ENCODE measurements around the gene PPM1L.

DNA sequence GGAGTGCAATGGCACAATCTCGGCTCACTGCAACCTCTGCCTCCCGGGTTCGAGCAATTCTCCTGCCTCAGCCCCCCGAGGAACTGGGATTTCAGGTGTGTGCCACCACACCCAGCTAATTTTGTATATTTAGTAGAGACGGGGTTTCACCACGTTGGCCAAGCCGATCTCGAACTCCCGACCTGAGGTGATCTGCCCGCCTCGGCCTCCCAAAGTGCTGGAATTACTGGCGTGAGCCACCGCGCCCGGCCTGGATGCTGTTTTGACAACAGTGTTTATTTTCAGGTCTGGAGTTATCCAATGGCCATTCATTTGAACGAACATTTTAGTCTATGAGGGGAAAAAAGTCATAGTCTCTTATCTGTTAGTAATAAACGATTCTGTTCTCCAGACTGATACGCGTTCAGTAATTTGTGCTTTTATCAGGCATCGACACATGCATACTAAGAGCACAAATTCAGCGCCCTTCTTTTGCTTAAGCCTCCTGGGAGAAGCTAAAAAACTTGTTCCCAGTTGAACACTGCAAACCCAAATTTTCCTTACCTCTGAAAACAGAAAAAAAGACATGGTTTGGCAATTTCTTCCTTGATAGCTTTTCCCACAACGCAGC, 347.9 kb downstream of the PPM1L start:
- TF ChIP-seq STAT6 (CRISPR knock-in tag; IDR thresholded peaks at IDR 0.05; ENCODE audit: borderline replicate concordance) = no peak
- no peak for TF ChIP-seq ZNF782 (CRISPR knock-in tag; IDR thresholded peaks at IDR 0.05; ENCODE audit: borderline replicate concordance)
- TF ChIP-seq CHD4 (IDR thresholded peaks at IDR 0.05; ENCODE audit: borderline replicate concordance, low read length) = no peak
- TF ChIP-seq EP300 (IDR thresholded peaks at IDR 0.05; ENCODE audit: low read depth in 2 of 2, low read length in 2 of 2) = no peak
- no peak for TF ChIP-seq EP300 (CRISPR knock-in tag; IDR thresholded peaks at IDR 0.05; ENCODE audit: borderline replicate concordance)
- no peak for TF ChIP-seq EZH2 (conservative IDR thresholded peaks at IDR 0.05; ENCODE audit: low read depth, low read length)
- no peak for TF ChIP-seq TEAD2 (CRISPR knock-in tag; IDR thresholded peaks at IDR 0.05)
- TF ChIP-seq UBTF (CRISPR knock-in tag; IDR thresholded peaks at IDR 0.05) = no peak
- no peak for TF ChIP-seq MAX (IDR thresholded peaks at IDR 0.05)
- no peak for TF ChIP-seq ZBTB2 (CRISPR knock-in tag; IDR thresholded peaks at IDR 0.05; ENCODE audit: low read depth)
- no peak for TF ChIP-seq PHF21A (CRISPR knock-in tag; IDR thresholded peaks at IDR 0.05)
- no peak for TF ChIP-seq ZFP36 (IDR thresholded peaks at IDR 0.05; ENCODE audit: borderline replicate concordance, low read depth, low read length, partially characterized antibody)
- TF ChIP-seq, protein P1, sequence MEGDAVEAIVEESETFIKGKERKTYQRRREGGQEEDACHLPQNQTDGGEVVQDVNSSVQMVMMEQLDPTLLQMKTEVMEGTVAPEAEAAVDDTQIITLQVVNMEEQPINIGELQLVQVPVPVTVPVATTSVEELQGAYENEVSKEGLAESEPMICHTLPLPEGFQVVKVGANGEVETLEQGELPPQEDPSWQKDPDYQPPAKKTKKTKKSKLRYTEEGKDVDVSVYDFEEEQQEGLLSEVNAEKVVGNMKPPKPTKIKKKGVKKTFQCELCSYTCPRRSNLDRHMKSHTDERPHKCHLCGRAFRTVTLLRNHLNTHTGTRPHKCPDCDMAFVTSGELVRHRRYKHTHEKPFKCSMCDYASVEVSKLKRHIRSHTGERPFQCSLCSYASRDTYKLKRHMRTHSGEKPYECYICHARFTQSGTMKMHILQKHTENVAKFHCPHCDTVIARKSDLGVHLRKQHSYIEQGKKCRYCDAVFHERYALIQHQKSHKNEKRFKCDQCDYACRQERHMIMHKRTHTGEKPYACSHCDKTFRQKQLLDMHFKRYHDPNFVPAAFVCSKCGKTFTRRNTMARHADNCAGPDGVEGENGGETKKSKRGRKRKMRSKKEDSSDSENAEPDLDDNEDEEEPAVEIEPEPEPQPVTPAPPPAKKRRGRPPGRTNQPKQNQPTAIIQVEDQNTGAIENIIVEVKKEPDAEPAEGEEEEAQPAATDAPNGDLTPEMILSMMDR (CRISPR knock-in tag; IDR thresholded peaks at IDR 0.05) = no peak

All from HepG2 (cell line).